ENCODE data around the gene PPP1R27.
A peak's percentile ranks its signal among the peaks of the same experiment; 100 is the strongest.

Gene PPP1R27

GRCh38 chr17:81834831-81835267 is at the start of gene PPP1R27:
PPP1R27 (minus strand) TSS chr17:81835050; CDS start chr17:81834953, 97 bp downstream.
- Histone ChIP-seq H3K27me3 (ENCODE audit: control insufficient read depth, insufficient read depth, low read length) (no peaks in the 10 kb centered on the region), H3K27ac (ENCODE audit: low read depth, low read length) (peak within 1 kb of the TSS; percentile 94), H3K9me3 (ENCODE audit: control insufficient read depth, insufficient read depth, low read length) (no peaks in the 10 kb centered on the region), H3K36me3 (ENCODE audit: control insufficient read depth, insufficient read depth, low read length) (no peaks in the 10 kb centered on the region), H3K4me3 (ENCODE audit: low read depth, low read length) (peak within 1 kb of the TSS; percentile 90), H3K4me1 (ENCODE audit: control insufficient read depth, insufficient read depth, low read length) (peaks cover 8% of the 10 kb centered on the region), H3K9ac (ENCODE audit: low read depth, low read length) (peak within 1 kb of the TSS; percentile 94)

GRCh38 chr17:81884520-81884919 is 49.7 kb upstream of the PPP1R27 start:
- Histone ChIP-seq H3K27ac (ENCODE audit: low read depth, low read length) (no peak overlapping the region), H3K9ac (ENCODE audit: low read depth, low read length) (no peak overlapping the region), H3K4me1 (ENCODE audit: control insufficient read depth, insufficient read depth, low read length) (no peaks in the 10 kb centered on the region), H3K4me3 (ENCODE audit: low read depth, low read length) (no peak overlapping the region), H3K36me3 (ENCODE audit: control insufficient read depth, insufficient read depth, low read length) (peaks cover 82% of the 10 kb centered on the region), H3K9me3 (ENCODE audit: control insufficient read depth, insufficient read depth, low read length) (no peaks in the 10 kb centered on the region), H3K27me3 (ENCODE audit: control insufficient read depth, insufficient read depth, low read length) (no peaks in the 10 kb centered on the region)

- Histone ChIP-seq H3K9ac (ENCODE audit: low read depth, low read length) (no peak overlapping the region), H3K36me3 (ENCODE audit: control insufficient read depth, insufficient read depth, low read length) (peaks cover 46% of the 10 kb centered on the region), H3K27ac (ENCODE audit: low read depth, low read length) (no peak overlapping the region), H3K4me3 (ENCODE audit: low read depth, low read length) (no peak overlapping the region), H3K4me1 (ENCODE audit: control insufficient read depth, insufficient read depth, low read length) (no peaks in the 10 kb centered on the region), H3K9me3 (ENCODE audit: control insufficient read depth, insufficient read depth, low read length) (no peaks in the 10 kb centered on the region), H3K27me3 (ENCODE audit: control insufficient read depth, insufficient read depth, low read length) (no peaks in the 10 kb centered on the region)
Observed at GRCh38 chr17:81879121-81879520, 44.3 kb upstream of the PPP1R27 start.

- H3K9ac ChIP-seq (ENCODE audit: low read depth, low read length): no peak overlapping the region
- peaks cover 44% of the 10 kb centered on the region for H3K36me3 ChIP-seq (ENCODE audit: control insufficient read depth, insufficient read depth, low read length)
- no peaks in the 10 kb centered on the region for H3K27me3 ChIP-seq (ENCODE audit: control insufficient read depth, insufficient read depth, low read length)
- no peak overlapping the region for H3K4me3 ChIP-seq (ENCODE audit: low read depth, low read length)
- H3K4me1 ChIP-seq (ENCODE audit: control insufficient read depth, insufficient read depth, low read length): no peaks in the 10 kb centered on the region
- no peak overlapping the region for H3K27ac ChIP-seq (ENCODE audit: low read depth, low read length)
- no peaks in the 10 kb centered on the region for H3K9me3 ChIP-seq (ENCODE audit: control insufficient read depth, insufficient read depth, low read length)
Observed at GRCh38 chr17:81878294-81878693, 43.4 kb upstream of the PPP1R27 start.

GRCh38 chr17:81877569-81877968 is 42.7 kb upstream of the PPP1R27 start:
- Histone ChIP-seq H3K27me3 (ENCODE audit: control insufficient read depth, insufficient read depth, low read length) (no peaks in the 10 kb centered on the region), H3K4me1 (ENCODE audit: control insufficient read depth, insufficient read depth, low read length) (no peaks in the 10 kb centered on the region), H3K27ac (ENCODE audit: low read depth, low read length) (no peak overlapping the region), H3K9ac (ENCODE audit: low read depth, low read length) (no peak overlapping the region), H3K4me3 (ENCODE audit: low read depth, low read length) (no peak overlapping the region), H3K36me3 (ENCODE audit: control insufficient read depth, insufficient read depth, low read length) (peaks cover 39% of the 10 kb centered on the region), H3K9me3 (ENCODE audit: control insufficient read depth, insufficient read depth, low read length) (no peaks in the 10 kb centered on the region)

GRCh38 chr17:81871387-81872230 is 36.8 kb upstream of the PPP1R27 start:
- peaks cover 26% of the 10 kb centered on the region for H3K4me1 ChIP-seq (ENCODE audit: control insufficient read depth, insufficient read depth, low read length)
- peaks cover 11% of the 10 kb centered on the region for H3K36me3 ChIP-seq (ENCODE audit: control insufficient read depth, insufficient read depth, low read length)
- H3K4me3 ChIP-seq (ENCODE audit: low read depth, low read length): peak overlapping the region; percentile 92
- H3K27me3 ChIP-seq (ENCODE audit: control insufficient read depth, insufficient read depth, low read length): no peaks in the 10 kb centered on the region
- H3K27ac ChIP-seq (ENCODE audit: low read depth, low read length): peak overlapping the region; percentile 94
- H3K9ac ChIP-seq (ENCODE audit: low read depth, low read length): peak overlapping the region; percentile 92
- H3K9me3 ChIP-seq (ENCODE audit: control insufficient read depth, insufficient read depth, low read length): no peaks in the 10 kb centered on the region

GRCh38 chr17:81870981-81871386 is 36.1 kb upstream of the PPP1R27 start, which contains the start of gene ARHGDIA:
ARHGDIA (minus strand) TSS chr17:81871337; CDS start chr17:81869930, 1,407 bp downstream.
- Histone ChIP-seq H3K9me3 (ENCODE audit: control insufficient read depth, insufficient read depth, low read length) (no peaks in the 10 kb centered on the region), H3K4me1 (ENCODE audit: control insufficient read depth, insufficient read depth, low read length) (peaks cover 26% of the 10 kb centered on the region), H3K4me3 (ENCODE audit: low read depth, low read length) (peak within 1 kb of the TSS; percentile 92), H3K27ac (ENCODE audit: low read depth, low read length) (peak within 1 kb of the TSS; percentile 94), H3K9ac (ENCODE audit: low read depth, low read length) (peak within 1 kb of the TSS; percentile 92), H3K27me3 (ENCODE audit: control insufficient read depth, insufficient read depth, low read length) (no peaks in the 10 kb centered on the region), H3K36me3 (ENCODE audit: control insufficient read depth, insufficient read depth, low read length) (peaks cover 11% of the 10 kb centered on the region)

GRCh38 chr17:81870131-81870980 is 35.5 kb upstream of the PPP1R27 start:
- H3K27ac ChIP-seq (ENCODE audit: low read depth, low read length): peak overlapping the region; percentile 94
- peak overlapping the region; percentile 87 for H3K4me3 ChIP-seq (ENCODE audit: low read depth, low read length)
- peak overlapping the region; percentile 70 for H3K9ac ChIP-seq (ENCODE audit: low read depth, low read length)
- no peaks in the 10 kb centered on the region for H3K9me3 ChIP-seq (ENCODE audit: control insufficient read depth, insufficient read depth, low read length)
- peaks cover 26% of the 10 kb centered on the region for H3K4me1 ChIP-seq (ENCODE audit: control insufficient read depth, insufficient read depth, low read length)
- H3K36me3 ChIP-seq (ENCODE audit: control insufficient read depth, insufficient read depth, low read length): peaks cover 17% of the 10 kb centered on the region
- H3K27me3 ChIP-seq (ENCODE audit: control insufficient read depth, insufficient read depth, low read length): no peaks in the 10 kb centered on the region

- peak overlapping the region; percentile 94 for H3K27ac ChIP-seq (ENCODE audit: low read depth, low read length)
Observed at GRCh38 chr17:81869221-81870130, 34.6 kb upstream of the PPP1R27 start.

GRCh38 chr17:81868674-81869220 is 33.9 kb upstream of the PPP1R27 start:
- H3K27me3 ChIP-seq (ENCODE audit: control insufficient read depth, insufficient read depth, low read length): no peaks in the 10 kb centered on the region
- peak overlapping the region; percentile 4; the same call in 1 of the 2 replicates for H3K9ac ChIP-seq (ENCODE audit: low read depth, low read length)
- H3K4me3 ChIP-seq (ENCODE audit: low read depth, low read length): no peak overlapping the region
- H3K27ac ChIP-seq (ENCODE audit: low read depth, low read length): peak overlapping the region; percentile 87
- H3K9me3 ChIP-seq (ENCODE audit: control insufficient read depth, insufficient read depth, low read length): no peaks in the 10 kb centered on the region
- H3K4me1 ChIP-seq (ENCODE audit: control insufficient read depth, insufficient read depth, low read length): peaks cover 26% of the 10 kb centered on the region
- H3K36me3 ChIP-seq (ENCODE audit: control insufficient read depth, insufficient read depth, low read length): peaks cover 26% of the 10 kb centered on the region

More at GRCh38 chr17:81869221-81870130, 34.6 kb upstream of the PPP1R27 start:
- no peaks in the 10 kb centered on the region for H3K9me3 ChIP-seq (ENCODE audit: control insufficient read depth, insufficient read depth, low read length)
- peak overlapping the region; percentile 4; the same call in 1 of the 2 replicates for H3K9ac ChIP-seq (ENCODE audit: low read depth, low read length)
- H3K36me3 ChIP-seq (ENCODE audit: control insufficient read depth, insufficient read depth, low read length): peaks cover 21% of the 10 kb centered on the region
- H3K4me1 ChIP-seq (ENCODE audit: control insufficient read depth, insufficient read depth, low read length): peaks cover 26% of the 10 kb centered on the region
- peak overlapping the region; percentile 87 for H3K4me3 ChIP-seq (ENCODE audit: low read depth, low read length)
- H3K27me3 ChIP-seq (ENCODE audit: control insufficient read depth, insufficient read depth, low read length): no peaks in the 10 kb centered on the region
